ENCODE results near the gene RDH13.

DNA sequence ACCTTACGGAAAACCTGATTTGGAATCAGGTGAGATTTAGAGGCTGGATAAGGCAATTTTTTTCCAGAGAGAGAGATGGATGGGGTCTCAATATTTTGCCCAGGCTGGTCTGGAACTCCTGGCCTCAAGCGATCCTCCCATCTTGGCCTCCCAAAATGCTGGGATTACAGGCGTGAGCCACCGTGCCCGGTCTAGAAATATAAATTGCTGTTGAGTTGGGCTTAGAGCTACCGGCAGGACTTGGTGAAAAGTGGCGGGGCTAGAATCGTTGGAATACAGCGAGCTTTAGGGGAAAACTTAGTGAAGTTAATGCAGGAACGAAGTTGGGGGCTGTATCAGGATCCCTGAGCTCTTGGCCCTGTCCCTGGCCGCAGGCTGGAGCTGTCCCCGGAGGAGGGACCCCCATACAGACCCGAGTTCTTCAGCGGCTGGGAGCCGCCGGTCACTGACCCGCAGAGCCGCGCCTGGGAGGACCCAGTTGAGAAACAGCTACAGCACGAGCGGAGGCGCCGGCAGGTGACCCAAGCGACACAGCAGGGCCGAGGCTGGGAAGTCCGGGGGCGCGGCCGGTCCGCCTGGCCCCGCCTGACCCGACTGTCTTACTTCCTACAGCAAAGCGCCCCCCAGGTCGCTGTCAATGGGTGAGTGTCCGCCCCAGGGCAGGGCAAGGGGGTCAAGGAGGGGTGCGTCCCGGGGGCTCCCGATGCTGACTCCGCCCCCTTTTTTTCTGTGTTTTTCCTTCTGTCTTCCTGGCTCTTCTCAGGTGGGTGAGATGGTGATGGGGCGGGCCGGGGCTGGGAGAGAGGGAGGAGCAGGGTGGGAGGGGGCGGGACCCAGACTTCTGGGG lies 20.3 kb upstream of the RDH13 start:
- TF ChIP-seq, protein P1, sequence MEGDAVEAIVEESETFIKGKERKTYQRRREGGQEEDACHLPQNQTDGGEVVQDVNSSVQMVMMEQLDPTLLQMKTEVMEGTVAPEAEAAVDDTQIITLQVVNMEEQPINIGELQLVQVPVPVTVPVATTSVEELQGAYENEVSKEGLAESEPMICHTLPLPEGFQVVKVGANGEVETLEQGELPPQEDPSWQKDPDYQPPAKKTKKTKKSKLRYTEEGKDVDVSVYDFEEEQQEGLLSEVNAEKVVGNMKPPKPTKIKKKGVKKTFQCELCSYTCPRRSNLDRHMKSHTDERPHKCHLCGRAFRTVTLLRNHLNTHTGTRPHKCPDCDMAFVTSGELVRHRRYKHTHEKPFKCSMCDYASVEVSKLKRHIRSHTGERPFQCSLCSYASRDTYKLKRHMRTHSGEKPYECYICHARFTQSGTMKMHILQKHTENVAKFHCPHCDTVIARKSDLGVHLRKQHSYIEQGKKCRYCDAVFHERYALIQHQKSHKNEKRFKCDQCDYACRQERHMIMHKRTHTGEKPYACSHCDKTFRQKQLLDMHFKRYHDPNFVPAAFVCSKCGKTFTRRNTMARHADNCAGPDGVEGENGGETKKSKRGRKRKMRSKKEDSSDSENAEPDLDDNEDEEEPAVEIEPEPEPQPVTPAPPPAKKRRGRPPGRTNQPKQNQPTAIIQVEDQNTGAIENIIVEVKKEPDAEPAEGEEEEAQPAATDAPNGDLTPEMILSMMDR (IDR thresholded peaks at IDR 0.05) = no peak
- TF ChIP-seq, protein P2, sequence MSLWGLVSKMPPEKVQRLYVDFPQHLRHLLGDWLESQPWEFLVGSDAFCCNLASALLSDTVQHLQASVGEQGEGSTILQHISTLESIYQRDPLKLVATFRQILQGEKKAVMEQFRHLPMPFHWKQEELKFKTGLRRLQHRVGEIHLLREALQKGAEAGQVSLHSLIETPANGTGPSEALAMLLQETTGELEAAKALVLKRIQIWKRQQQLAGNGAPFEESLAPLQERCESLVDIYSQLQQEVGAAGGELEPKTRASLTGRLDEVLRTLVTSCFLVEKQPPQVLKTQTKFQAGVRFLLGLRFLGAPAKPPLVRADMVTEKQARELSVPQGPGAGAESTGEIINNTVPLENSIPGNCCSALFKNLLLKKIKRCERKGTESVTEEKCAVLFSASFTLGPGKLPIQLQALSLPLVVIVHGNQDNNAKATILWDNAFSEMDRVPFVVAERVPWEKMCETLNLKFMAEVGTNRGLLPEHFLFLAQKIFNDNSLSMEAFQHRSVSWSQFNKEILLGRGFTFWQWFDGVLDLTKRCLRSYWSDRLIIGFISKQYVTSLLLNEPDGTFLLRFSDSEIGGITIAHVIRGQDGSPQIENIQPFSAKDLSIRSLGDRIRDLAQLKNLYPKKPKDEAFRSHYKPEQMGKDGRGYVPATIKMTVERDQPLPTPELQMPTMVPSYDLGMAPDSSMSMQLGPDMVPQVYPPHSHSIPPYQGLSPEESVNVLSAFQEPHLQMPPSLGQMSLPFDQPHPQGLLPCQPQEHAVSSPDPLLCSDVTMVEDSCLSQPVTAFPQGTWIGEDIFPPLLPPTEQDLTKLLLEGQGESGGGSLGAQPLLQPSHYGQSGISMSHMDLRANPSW (CRISPR knock-in tag; conservative IDR thresholded peaks at IDR 0.05; ENCODE audit: low read depth) = no peak
- no peak for TF ChIP-seq ELF4 (CRISPR knock-in tag; IDR thresholded peaks at IDR 0.05; ENCODE audit: low read depth)
- TF ChIP-seq, protein P3, sequence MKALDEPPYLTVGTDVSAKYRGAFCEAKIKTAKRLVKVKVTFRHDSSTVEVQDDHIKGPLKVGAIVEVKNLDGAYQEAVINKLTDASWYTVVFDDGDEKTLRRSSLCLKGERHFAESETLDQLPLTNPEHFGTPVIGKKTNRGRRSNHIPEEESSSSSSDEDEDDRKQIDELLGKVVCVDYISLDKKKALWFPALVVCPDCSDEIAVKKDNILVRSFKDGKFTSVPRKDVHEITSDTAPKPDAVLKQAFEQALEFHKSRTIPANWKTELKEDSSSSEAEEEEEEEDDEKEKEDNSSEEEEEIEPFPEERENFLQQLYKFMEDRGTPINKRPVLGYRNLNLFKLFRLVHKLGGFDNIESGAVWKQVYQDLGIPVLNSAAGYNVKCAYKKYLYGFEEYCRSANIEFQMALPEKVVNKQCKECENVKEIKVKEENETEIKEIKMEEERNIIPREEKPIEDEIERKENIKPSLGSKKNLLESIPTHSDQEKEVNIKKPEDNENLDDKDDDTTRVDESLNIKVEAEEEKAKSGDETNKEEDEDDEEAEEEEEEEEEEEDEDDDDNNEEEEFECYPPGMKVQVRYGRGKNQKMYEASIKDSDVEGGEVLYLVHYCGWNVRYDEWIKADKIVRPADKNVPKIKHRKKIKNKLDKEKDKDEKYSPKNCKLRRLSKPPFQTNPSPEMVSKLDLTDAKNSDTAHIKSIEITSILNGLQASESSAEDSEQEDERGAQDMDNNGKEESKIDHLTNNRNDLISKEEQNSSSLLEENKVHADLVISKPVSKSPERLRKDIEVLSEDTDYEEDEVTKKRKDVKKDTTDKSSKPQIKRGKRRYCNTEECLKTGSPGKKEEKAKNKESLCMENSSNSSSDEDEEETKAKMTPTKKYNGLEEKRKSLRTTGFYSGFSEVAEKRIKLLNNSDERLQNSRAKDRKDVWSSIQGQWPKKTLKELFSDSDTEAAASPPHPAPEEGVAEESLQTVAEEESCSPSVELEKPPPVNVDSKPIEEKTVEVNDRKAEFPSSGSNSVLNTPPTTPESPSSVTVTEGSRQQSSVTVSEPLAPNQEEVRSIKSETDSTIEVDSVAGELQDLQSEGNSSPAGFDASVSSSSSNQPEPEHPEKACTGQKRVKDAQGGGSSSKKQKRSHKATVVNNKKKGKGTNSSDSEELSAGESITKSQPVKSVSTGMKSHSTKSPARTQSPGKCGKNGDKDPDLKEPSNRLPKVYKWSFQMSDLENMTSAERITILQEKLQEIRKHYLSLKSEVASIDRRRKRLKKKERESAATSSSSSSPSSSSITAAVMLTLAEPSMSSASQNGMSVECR (CRISPR knock-in tag; IDR thresholded peaks at IDR 0.05; ENCODE audit: borderline replicate concordance) = no peak
- TF ChIP-seq, protein P4, sequence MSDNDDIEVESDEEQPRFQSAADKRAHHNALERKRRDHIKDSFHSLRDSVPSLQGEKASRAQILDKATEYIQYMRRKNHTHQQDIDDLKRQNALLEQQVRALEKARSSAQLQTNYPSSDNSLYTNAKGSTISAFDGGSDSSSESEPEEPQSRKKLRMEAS (CRISPR knock-in tag; IDR thresholded peaks at IDR 0.05) = no peak
- TF ChIP-seq, protein P5, sequence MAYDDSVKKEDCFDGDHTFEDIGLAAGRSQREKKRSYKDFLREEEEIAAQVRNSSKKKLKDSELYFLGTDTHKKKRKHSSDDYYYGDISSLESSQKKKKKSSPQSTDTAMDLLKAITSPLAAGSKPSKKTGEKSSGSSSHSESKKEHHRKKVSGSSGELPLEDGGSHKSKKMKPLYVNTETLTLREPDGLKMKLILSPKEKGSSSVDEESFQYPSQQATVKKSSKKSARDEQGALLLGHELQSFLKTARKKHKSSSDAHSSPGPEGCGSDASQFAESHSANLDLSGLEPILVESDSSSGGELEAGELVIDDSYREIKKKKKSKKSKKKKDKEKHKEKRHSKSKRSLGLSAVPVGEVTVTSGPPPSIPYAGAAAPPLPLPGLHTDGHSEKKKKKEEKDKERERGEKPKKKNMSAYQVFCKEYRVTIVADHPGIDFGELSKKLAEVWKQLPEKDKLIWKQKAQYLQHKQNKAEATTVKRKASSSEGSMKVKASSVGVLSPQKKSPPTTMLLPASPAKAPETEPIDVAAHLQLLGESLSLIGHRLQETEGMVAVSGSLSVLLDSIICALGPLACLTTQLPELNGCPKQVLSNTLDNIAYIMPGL (CRISPR knock-in tag; IDR thresholded peaks at IDR 0.05) = no peak
- TF ChIP-seq CREB1 (CRISPR knock-in tag; IDR thresholded peaks at IDR 0.05) = no peak
- no peak for TF ChIP-seq JUN (CRISPR knock-in tag; IDR thresholded peaks at IDR 0.05)
- no peak for TF ChIP-seq ZNF263 (CRISPR knock-in tag; IDR thresholded peaks at IDR 0.05; ENCODE audit: low read depth)
- TF ChIP-seq, protein P6, sequence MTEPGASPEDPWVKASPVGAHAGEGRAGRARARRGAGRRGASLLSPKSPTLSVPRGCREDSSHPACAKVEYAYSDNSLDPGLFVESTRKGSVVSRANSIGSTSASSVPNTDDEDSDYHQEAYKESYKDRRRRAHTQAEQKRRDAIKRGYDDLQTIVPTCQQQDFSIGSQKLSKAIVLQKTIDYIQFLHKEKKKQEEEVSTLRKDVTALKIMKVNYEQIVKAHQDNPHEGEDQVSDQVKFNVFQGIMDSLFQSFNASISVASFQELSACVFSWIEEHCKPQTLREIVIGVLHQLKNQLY (CRISPR knock-in tag; IDR thresholded peaks at IDR 0.05) = no peak
